ENCODE data around the gene SCTR. TPM values are rescaled to one million over a fixed set of nuclear protein-coding genes. Genes with fewer than 3 reads are reported as not detected.

The SCTR gene
- total RNA-seq, 1 experiment from 2014 or later, result not detected

- ATAC-seq (no peak), DNase-seq (ENCODE audit: low spot score) (no peak)
- TF ChIP-seq GABPB1 (CRISPR knock-in tag; IDR thresholded peaks at IDR 0.05) (0 out of 2 replicates have a peak, but pooled peaks have one; percentile 29), ZNF232 (CRISPR knock-in tag; IDR thresholded peaks at IDR 0.05) (no peak)
- Mint-ChIP-seq H3K4me1 (peaks cover 36% of the 10 kb centered on the region), H3K36me3 (peaks cover 21% of the 10 kb centered on the region), H3K4me3 (no peak overlapping the region), H3K27me3 (ENCODE audit: low read depth) (peaks cover 27% of the 10 kb centered on the region), H3K27ac (no peak overlapping the region), H3K9me3 (peaks cover 31% of the 10 kb centered on the region)
- ChIA-PET CTCF (interaction anchor here (0.7 kb wide), 1 partner anchor 52 kb away, joined by 3 read pairs; no protein-coding TSS in a partner anchor), POLR2A (interaction anchor here (0.6 kb wide), 1 partner anchor 24 kb away, joined by 3 read pairs; no protein-coding TSS in a partner anchor)
These were observed 99.8 kb downstream of the SCTR start for GRCh38 chr2:119424284-119425118.

- CTCF ChIA-PET, result interaction anchor here (0.7 kb wide), 1 partner anchor 52 kb away, joined by 3 read pairs; no protein-coding TSS in a partner anchor
These were observed 100.5 kb downstream of the SCTR start for GRCh38 chr2:119423811-119424210.

GRCh38 chr2:119423108-119423444 lies 101.2 kb downstream of the SCTR start:
- Mint-ChIP-seq H3K36me3 (peaks cover 21% of the 10 kb centered on the region), H3K27me3 (ENCODE audit: low read depth) (peaks cover 23% of the 10 kb centered on the region), H3K9me3 (peaks cover 31% of the 10 kb centered on the region), H3K4me1 (peaks cover 33% of the 10 kb centered on the region), H3K27ac (no peak overlapping the region), H3K4me3 (no peak overlapping the region)
- POLR2A ChIA-PET, result no interaction called here
- no peak for DNase-seq (ENCODE audit: low spot score)
- no peak for TF ChIP-seq GRHL2 (CRISPR knock-in tag; IDR thresholded peaks at IDR 0.05; ENCODE audit: insufficient replicate concordance, severe bottlenecking)
- no peak for TF ChIP-seq CREM (CRISPR knock-in tag; IDR thresholded peaks at IDR 0.05)
- no peak for TF ChIP-seq ZNF232 (CRISPR knock-in tag; IDR thresholded peaks at IDR 0.05)
- TF ChIP-seq ATF6 (CRISPR knock-in tag; IDR thresholded peaks at IDR 0.05), result no peak
- no peak for TF ChIP-seq MXD4 (CRISPR knock-in tag; IDR thresholded peaks at IDR 0.05; ENCODE audit: borderline replicate concordance)
- TF ChIP-seq KAT7 (CRISPR knock-in tag; IDR thresholded peaks at IDR 0.05; ENCODE audit: borderline replicate concordance), result no peak
- no peak for ATAC-seq
- CTCF ChIA-PET, result no interaction called here

More at GRCh38 chr2:119423811-119424210, 100.5 kb downstream of the SCTR start:
- POLR2A ChIA-PET, result interaction anchor here (0.6 kb wide), 1 partner anchor 24 kb away, joined by 3 read pairs; no protein-coding TSS in a partner anchor
- no peak for ATAC-seq
- H3K9me3 Mint-ChIP-seq, result peaks cover 31% of the 10 kb centered on the region
- H3K4me1 Mint-ChIP-seq, result peaks cover 35% of the 10 kb centered on the region
- H3K36me3 Mint-ChIP-seq, result peaks cover 21% of the 10 kb centered on the region
- peaks cover 27% of the 10 kb centered on the region for H3K27me3 Mint-ChIP-seq (ENCODE audit: low read depth)
- no peak for TF ChIP-seq ZNF416 (CRISPR knock-in tag; IDR thresholded peaks at IDR 0.05)
- TF ChIP-seq GRHL2 (CRISPR knock-in tag; IDR thresholded peaks at IDR 0.05; ENCODE audit: insufficient replicate concordance, severe bottlenecking), result no peak
- no peak for TF ChIP-seq SMAD3 (CRISPR knock-in tag; IDR thresholded peaks at IDR 0.05; ENCODE audit: borderline replicate concordance)
- TF ChIP-seq ZMAT4 (CRISPR knock-in tag; IDR thresholded peaks at IDR 0.05), result no peak
- no peak for TF ChIP-seq ZNF121 (CRISPR knock-in tag; IDR thresholded peaks at IDR 0.05)
- no peak for TF ChIP-seq MLX (CRISPR knock-in tag; IDR thresholded peaks at IDR 0.05)
- no peak overlapping the region for H3K27ac Mint-ChIP-seq
- H3K4me3 Mint-ChIP-seq, result no peak overlapping the region
- DNase-seq (ENCODE audit: low spot score), result no peak

GRCh38 chr2:119422360-119423107 lies 101.7 kb downstream of the SCTR start:
- no peak overlapping the region for H3K4me3 Mint-ChIP-seq
- H3K27me3 Mint-ChIP-seq (ENCODE audit: low read depth), result peaks cover 18% of the 10 kb centered on the region
- peaks cover 21% of the 10 kb centered on the region for H3K36me3 Mint-ChIP-seq
- no peak for TF ChIP-seq ZNF232 (CRISPR knock-in tag; IDR thresholded peaks at IDR 0.05)
- TF ChIP-seq NFE2L1 (CRISPR knock-in tag; IDR thresholded peaks at IDR 0.05), result no peak
- POLR2A ChIA-PET, result no interaction called here
- peaks cover 31% of the 10 kb centered on the region for H3K9me3 Mint-ChIP-seq
- ATAC-seq (no peak), DNase-seq (ENCODE audit: low spot score) (no peak)
- no peak overlapping the region for H3K27ac Mint-ChIP-seq
- peaks cover 27% of the 10 kb centered on the region for H3K4me1 Mint-ChIP-seq
- CTCF ChIA-PET, result no interaction called here
